Stimulated activated naive B cell treated with anti-CD40 and anti-IgM and Interleukin-4, amounts not matched to agents 10 μg/mL and 1 μg/mL and 100 μg/mL, for 72 hours (primary cell): ENCODE results near the gene FCN2.

Experiments
- ATAC-seq, 2 donors: fragments of 150-1000 bp; cut with Tn5 transposase; replicated peaks; 2 replicates each; pipeline ENCODE4 v1.10.0; 2021; ENCODE audit warnings: moderate library complexity in 1 of 2
- DNase-seq: peaks from one replicate; pipeline ENCODE4 v3.0.0; 2021
- H3K27ac Mint-ChIP-seq: one replicate; pipeline ENCODE4 v1.8.0; 2022; ENCODE audit warnings: mild to moderate bottlenecking, mixed read lengths
- H3K27me3 Mint-ChIP-seq, 2 donors: one replicate each; pipeline ENCODE4 v1.8.0; 2022; ENCODE audit warnings: mixed read lengths in 2 of 2
- H3K36me3 Mint-ChIP-seq, 2 donors: one replicate each; pipeline ENCODE4 v1.8.0; 2022; ENCODE audit warnings: mixed read lengths in 2 of 2, mild to moderate bottlenecking in 1 of 2
- H3K4me1 Mint-ChIP-seq, 2 donors: one replicate each; pipeline ENCODE4 v1.8.0; 2022; ENCODE audit warnings: mixed read lengths in 2 of 2, mild to moderate bottlenecking in 1 of 2
- H3K4me3 Mint-ChIP-seq, 2 donors: one replicate each; pipeline ENCODE4 v1.8.0; 2022; ENCODE audit warnings: mild to moderate bottlenecking in 2 of 2, mixed read lengths in 2 of 2, moderate library complexity in 1 of 2
- H3K9me3 Mint-ChIP-seq, 2 donors: one replicate each; pipeline ENCODE4 v1.8.0; 2022; ENCODE audit warnings: mixed read lengths in 2 of 2, mild to moderate bottlenecking in 1 of 2

Gene FCN2

GRCh38 chr9:134912126-134912840 is 31.7 kb downstream of the FCN2 start:
- ATAC-seq (no peak), DNase-seq (no peak)
- H3K27me3 Mint-ChIP-seq, result peaks cover 28 to 74% of the 10 kb centered on the region in 2 donors
- no peaks in the 10 kb centered on the region for H3K36me3 Mint-ChIP-seq
- H3K4me1 Mint-ChIP-seq, result no peaks in the 10 kb centered on the region
- H3K27ac Mint-ChIP-seq, result no peak overlapping the region
- H3K9me3 Mint-ChIP-seq, result no peaks in the 10 kb centered on the region
- no peak overlapping the region for H3K4me3 Mint-ChIP-seq

- Mint-ChIP-seq H3K36me3 (no peaks in the 10 kb centered on the region), H3K4me1 (peaks cover 0 to 2% of the 10 kb centered on the region in 2 donors), H3K4me3 (no peak overlapping the region), H3K27me3 (peaks cover 32 to 70% of the 10 kb centered on the region in 2 donors), H3K27ac (no peak overlapping the region), H3K9me3 (no peaks in the 10 kb centered on the region)
- ATAC-seq, result no peak
- DNase-seq, result no peak
These were observed 32.6 kb downstream of the FCN2 start for GRCh38 chr9:134913041-134913712.

GRCh38 chr9:134913713-134914500 is 33.3 kb downstream of the FCN2 start:
- ATAC-seq, result no peak
- DNase-seq, result no peak
- Mint-ChIP-seq H3K36me3 (peaks cover 3 to 6% of the 10 kb centered on the region in 2 donors), H3K27me3 (peaks cover 32 to 66% of the 10 kb centered on the region in 2 donors), H3K4me1 (peaks cover 0 to 2% of the 10 kb centered on the region in 2 donors), H3K27ac (no peak overlapping the region), H3K4me3 (no peak overlapping the region), H3K9me3 (peaks cover 0 to 3% of the 10 kb centered on the region in 2 donors)

- DNase-seq (no peak), ATAC-seq (no peak)
- Mint-ChIP-seq H3K9me3 (peaks cover 0 to 3% of the 10 kb centered on the region in 2 donors), H3K27me3 (peaks cover 30 to 61% of the 10 kb centered on the region in 2 donors), H3K4me1 (peaks cover 0 to 2% of the 10 kb centered on the region in 2 donors), H3K4me3 (no peak overlapping the region), H3K36me3 (peaks cover 3 to 7% of the 10 kb centered on the region in 2 donors), H3K27ac (no peak overlapping the region)
These were observed 33.9 kb downstream of the FCN2 start for GRCh38 chr9:134914501-134914834.

- ATAC-seq (no peak), DNase-seq (no peak)
- Mint-ChIP-seq H3K27me3 (peaks cover 23 to 58% of the 10 kb centered on the region in 2 donors), H3K27ac (no peak overlapping the region), H3K4me1 (peaks cover 0 to 2% of the 10 kb centered on the region in 2 donors), H3K4me3 (no peak overlapping the region), H3K9me3 (peaks cover 5 to 7% of the 10 kb centered on the region in 2 donors), H3K36me3 (peaks cover 5 to 12% of the 10 kb centered on the region in 2 donors)
These were observed 34.7 kb downstream of the FCN2 start for GRCh38 chr9:134915046-134915985.

GRCh38 chr9:134916161-134916665 is 35.6 kb downstream of the FCN2 start:
- H3K4me3 Mint-ChIP-seq, result no peak overlapping the region
- peaks cover 5 to 12% of the 10 kb centered on the region in 2 donors for H3K36me3 Mint-ChIP-seq
- peaks cover 16 to 54% of the 10 kb centered on the region in 2 donors for H3K27me3 Mint-ChIP-seq
- H3K9me3 Mint-ChIP-seq, result peaks cover 5 to 7% of the 10 kb centered on the region in 2 donors
- peaks cover 0 to 2% of the 10 kb centered on the region in 2 donors for H3K4me1 Mint-ChIP-seq
- DNase-seq, result no peak
- no peak overlapping the region for H3K27ac Mint-ChIP-seq
- no peak for ATAC-seq

GRCh38 chr9:134917431-134918373 is 37.1 kb downstream of the FCN2 start, which contains the start of gene FCN1:
FCN1 (minus strand) TSS chr9:134917912; CDS start chr9:134917871, 41 bp downstream.
- Mint-ChIP-seq H3K36me3 (peaks cover 5 to 12% of the 10 kb centered on the region in 2 donors), H3K4me3 (no peak within 1 kb of the TSS), H3K4me1 (peaks cover 2 to 6% of the 10 kb centered on the region in 2 donors), H3K9me3 (peaks cover 5 to 7% of the 10 kb centered on the region in 2 donors), H3K27me3 (peaks cover 16 to 41% of the 10 kb centered on the region in 2 donors), H3K27ac (no peak within 1 kb of the TSS)
- no peak for DNase-seq
- ATAC-seq, result no peak

- H3K27me3 Mint-ChIP-seq, result peaks cover 18 to 43% of the 10 kb centered on the region in 2 donors
- no peak overlapping the region for H3K27ac Mint-ChIP-seq
- ATAC-seq (no peak), DNase-seq (no peak)
- H3K4me3 Mint-ChIP-seq, result no peak overlapping the region
- peaks cover 2 to 6% of the 10 kb centered on the region in 2 donors for H3K4me1 Mint-ChIP-seq
- H3K9me3 Mint-ChIP-seq, result peaks cover 5 to 7% of the 10 kb centered on the region in 2 donors
- peaks cover 5 to 12% of the 10 kb centered on the region in 2 donors for H3K36me3 Mint-ChIP-seq
These were observed 38.0 kb downstream of the FCN2 start for GRCh38 chr9:134918646-134919045.

- Mint-ChIP-seq H3K9me3 (peaks cover 5 to 7% of the 10 kb centered on the region in 2 donors), H3K4me3 (no peak overlapping the region), H3K27me3 (peaks cover 20 to 40% of the 10 kb centered on the region in 2 donors), H3K4me1 (peaks cover 2 to 6% of the 10 kb centered on the region in 2 donors), H3K36me3 (peaks cover 5 to 12% of the 10 kb centered on the region in 2 donors), H3K27ac (no peak overlapping the region)
- DNase-seq (no peak), ATAC-seq (no peak)
These were observed 38.7 kb downstream of the FCN2 start for GRCh38 chr9:134919303-134919702.

- H3K4me1 Mint-ChIP-seq, result peaks cover 12 to 13% of the 10 kb centered on the region in 2 donors
- H3K36me3 Mint-ChIP-seq, result peaks cover 5 to 12% of the 10 kb centered on the region in 2 donors
- H3K4me3 Mint-ChIP-seq, result no peak overlapping the region
- H3K27me3 Mint-ChIP-seq, result peaks cover 8 to 32% of the 10 kb centered on the region in 2 donors
- no peak for ATAC-seq
- peaks cover 5 to 7% of the 10 kb centered on the region in 2 donors for H3K9me3 Mint-ChIP-seq
- DNase-seq, result no peak
- no peak overlapping the region for H3K27ac Mint-ChIP-seq
These were observed 41.7 kb downstream of the FCN2 start for GRCh38 chr9:134922066-134922931.

- Mint-ChIP-seq H3K36me3 (peaks cover 5 to 12% of the 10 kb centered on the region in 2 donors), H3K4me1 (peaks cover 11 to 13% of the 10 kb centered on the region in 2 donors), H3K27me3 (peaks cover 5 to 32% of the 10 kb centered on the region in 2 donors), H3K4me3 (no peak overlapping the region), H3K27ac (no peak overlapping the region), H3K9me3 (peaks cover 5 to 7% of the 10 kb centered on the region in 2 donors)
- DNase-seq (no peak), ATAC-seq (no peak)
These were observed 42.3 kb downstream of the FCN2 start for GRCh38 chr9:134922932-134923240.

GRCh38 chr9:134923466-134923865 is 42.9 kb downstream of the FCN2 start:
- Mint-ChIP-seq H3K27me3 (peaks cover 5 to 32% of the 10 kb centered on the region in 2 donors), H3K27ac (no peak overlapping the region), H3K4me3 (no peak overlapping the region), H3K9me3 (peaks cover 5 to 6% of the 10 kb centered on the region in 2 donors), H3K36me3 (peaks cover 4 to 10% of the 10 kb centered on the region in 2 donors), H3K4me1 (peaks cover 12 to 17% of the 10 kb centered on the region in 2 donors)
- DNase-seq (no peak), ATAC-seq (no peak)
